ENCODE data around the gene SYK.
"Not testable (repeated sequence)": the region's sequence is repeated elsewhere in the genome, so short reads cannot be mapped to it uniquely, and the experiment has no call there.

Gene SYK

GRCh38 chr9:90801241-90801972, at the start of gene SYK:
Gene SYK (plus strand): TSS chr9:90801819. CDS start chr9:90843899, 42,080 bp downstream.
- DNase-seq (ENCODE audit: low spot score), result no peak

DNA sequence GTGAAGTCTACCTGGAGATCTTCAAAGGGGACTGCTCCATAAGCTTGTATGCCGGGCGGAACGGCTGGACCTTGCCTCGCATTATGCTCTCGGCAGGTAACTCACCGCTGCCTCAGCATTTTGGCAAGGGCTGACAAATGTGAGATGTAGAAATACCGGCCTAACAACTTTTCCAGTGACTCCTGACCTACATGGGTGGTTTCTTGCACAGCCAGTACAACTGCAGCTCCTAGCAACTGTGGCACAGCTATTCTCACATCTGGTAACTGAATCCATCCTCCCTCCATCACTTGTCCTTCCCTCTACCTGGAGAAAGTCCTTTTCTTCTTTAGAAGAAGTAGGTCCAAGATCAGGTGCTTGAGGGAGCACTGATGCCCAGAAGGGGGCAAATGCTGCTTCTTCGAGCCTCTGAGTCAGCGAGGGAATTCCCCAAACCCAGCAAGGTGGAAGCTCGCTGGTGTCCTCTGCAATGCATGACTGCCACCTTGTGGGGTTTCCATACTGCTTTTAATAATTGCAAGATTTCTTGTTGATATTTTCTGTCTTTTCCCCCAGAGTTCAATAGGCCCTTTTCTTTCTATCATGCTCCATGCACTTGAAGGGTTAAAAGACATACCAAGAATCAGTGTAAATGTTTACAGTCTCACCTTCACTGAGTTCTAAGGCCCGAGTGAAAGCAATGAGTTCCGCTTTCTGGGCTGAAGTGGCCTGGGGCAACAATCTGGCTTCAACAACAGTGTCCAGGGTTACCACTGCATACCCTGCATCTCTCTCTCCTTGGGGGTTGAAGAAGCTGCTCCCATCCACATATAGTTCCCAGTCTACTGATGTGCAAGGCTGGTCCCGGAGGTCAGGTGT, 45.9 kb upstream of the SYK start:
- peak; percentile 22 for DNase-seq (ENCODE audit: low spot score)

GRCh38 chr9:90760577-90760976, 41.0 kb upstream of the SYK start:
- not testable (repeated sequence) for DNase-seq (ENCODE audit: low spot score)

DNA sequence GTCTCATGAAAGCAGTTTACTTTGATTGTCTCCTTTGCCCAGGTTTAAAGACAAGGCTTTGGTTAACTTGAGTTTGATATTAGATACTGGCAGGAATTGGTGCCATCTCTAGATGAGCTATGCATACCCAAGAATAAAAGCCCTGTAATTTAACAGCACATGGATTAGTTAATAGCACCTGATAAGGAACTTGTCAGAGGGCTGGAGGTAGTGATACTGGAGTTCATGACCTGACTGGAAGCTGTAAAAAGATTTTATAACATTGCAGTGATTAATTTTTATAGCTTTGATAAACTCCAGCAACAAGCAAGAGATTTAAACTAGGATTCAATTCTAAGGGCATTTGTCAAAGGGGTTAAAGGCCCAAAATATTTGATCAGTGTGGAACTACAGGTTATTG, 34.9 kb upstream of the SYK start:
- no peak for DNase-seq (ENCODE audit: low spot score)

DNA sequence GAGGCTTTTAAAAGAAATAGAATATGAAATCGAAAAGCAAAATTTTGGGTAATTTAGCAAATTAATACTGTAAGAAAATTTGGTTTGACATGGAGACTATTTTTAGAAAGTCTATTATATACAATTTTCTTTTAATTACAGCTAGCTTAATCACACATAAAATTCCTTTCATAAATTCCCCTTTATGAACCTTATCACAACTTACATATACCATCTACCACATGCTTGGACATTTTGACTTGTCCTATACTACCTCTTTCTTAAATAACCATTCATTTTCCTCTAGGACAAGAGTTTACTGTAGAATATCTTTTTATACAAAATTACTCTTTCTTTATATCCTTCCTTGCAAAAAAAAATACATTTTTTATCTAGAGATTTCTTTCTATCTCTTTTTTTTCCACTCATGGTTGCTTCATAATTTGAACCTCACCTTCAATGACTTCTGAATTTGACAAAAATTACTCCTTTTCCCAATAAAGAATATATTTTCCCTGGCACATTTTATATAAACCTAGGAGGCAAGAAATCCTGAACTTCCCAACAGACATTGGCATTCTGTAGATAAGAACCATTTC, 34.0 kb upstream of the SYK start:
- DNase-seq (ENCODE audit: low spot score), result no peak

GRCh38 chr9:90770182-90770738, 31.4 kb upstream of the SYK start:
- no peak for DNase-seq (ENCODE audit: low spot score)

DNA sequence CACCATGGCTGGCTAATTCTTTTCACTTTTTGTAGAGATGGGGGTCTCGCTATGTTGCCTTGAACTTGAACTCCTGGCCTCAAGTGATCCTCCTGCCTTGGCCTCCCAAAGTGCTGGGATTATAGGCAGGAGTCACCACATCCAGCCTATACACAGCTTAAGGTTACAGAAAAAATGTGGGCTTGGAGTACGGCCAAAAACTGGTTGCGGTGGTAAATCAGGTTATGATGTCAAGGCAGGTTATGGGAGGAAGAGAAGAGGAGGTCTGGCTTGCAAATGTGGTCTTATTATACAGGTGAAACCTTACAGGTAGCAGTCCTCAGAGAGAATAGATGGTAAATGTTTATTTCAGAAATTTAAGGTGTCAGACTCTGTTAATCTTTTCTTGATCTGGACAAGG, 30.7 kb upstream of the SYK start:
- DNase-seq (ENCODE audit: low spot score), result no peak

- no peak for DNase-seq (ENCODE audit: low spot score)
These were observed 29.2 kb upstream of the SYK start for GRCh38 chr9:90772386-90772785.

GRCh38 chr9:90773617-90774016, 28.0 kb upstream of the SYK start:
- no peak for DNase-seq (ENCODE audit: low spot score)

- DNase-seq (ENCODE audit: low spot score), result no peak
These were observed 27.5 kb upstream of the SYK start for GRCh38 chr9:90774071-90774470.

GRCh38 chr9:90774682-90775081, 26.9 kb upstream of the SYK start:
- DNase-seq (ENCODE audit: low spot score), result no peak

GRCh38 chr9:90775657-90776056, 26.0 kb upstream of the SYK start:
- no peak for DNase-seq (ENCODE audit: low spot score)

GRCh38 chr9:90778746-90779145, 22.9 kb upstream of the SYK start:
- DNase-seq (ENCODE audit: low spot score), result no peak

DNA sequence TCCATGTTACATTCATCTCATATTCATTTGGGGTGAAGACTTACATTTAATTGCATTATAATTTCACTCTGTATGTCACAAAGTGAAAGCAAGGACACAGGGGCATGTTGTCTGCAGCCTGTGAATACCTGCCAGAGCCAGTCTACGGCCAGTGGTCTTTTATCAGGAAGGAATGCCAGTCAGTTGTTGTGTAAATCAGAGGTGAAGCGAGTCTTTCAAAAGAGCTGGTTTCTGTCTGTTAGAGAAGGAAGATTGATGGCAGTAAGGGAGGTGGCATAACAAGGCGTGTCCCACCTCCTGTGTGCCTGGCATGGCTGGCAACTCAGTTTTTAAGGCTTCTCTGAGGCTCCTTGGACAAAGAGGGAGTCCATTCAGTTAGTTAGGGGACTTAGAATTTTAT, 18.1 kb upstream of the SYK start:
- no peak for DNase-seq (ENCODE audit: low spot score)

GRCh38 chr9:90783964-90784363, 17.7 kb upstream of the SYK start:
- no peak for DNase-seq (ENCODE audit: low spot score)

GRCh38 chr9:90787771-90788460, 13.7 kb upstream of the SYK start:
- no peak for DNase-seq (ENCODE audit: low spot score)

GRCh38 chr9:90788527-90788926, 13.1 kb upstream of the SYK start:
- DNase-seq (ENCODE audit: low spot score), result not testable (repeated sequence)

- DNase-seq (ENCODE audit: low spot score), result no peak
These were observed 12.2 kb upstream of the SYK start for GRCh38 chr9:90789408-90789807.

DNA sequence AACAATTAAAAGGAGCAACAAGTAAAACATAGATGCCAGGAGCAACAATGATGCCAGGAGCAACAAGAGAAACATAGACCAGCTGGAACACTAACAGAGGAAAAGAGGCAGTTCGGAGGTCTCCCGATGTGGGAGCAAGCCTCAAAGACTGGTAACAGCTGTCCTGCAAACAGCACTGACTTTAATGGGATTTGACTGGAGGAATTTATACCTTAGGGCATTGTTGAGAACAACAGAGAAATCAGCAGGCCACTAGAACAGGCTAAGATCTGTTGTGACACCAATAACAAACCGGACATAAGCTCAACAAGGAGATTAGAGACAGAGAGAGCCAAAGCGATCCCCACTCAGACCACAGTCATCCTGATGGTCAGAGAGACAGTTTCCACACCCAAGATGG, 11.8 kb upstream of the SYK start:
- no peak for DNase-seq (ENCODE audit: low spot score)

- DNase-seq (ENCODE audit: low spot score), result not testable (repeated sequence)
These were observed 8.6 kb upstream of the SYK start for GRCh38 chr9:90793024-90793423.

GRCh38 chr9:90793729-90794128, 7.9 kb upstream of the SYK start:
- no peak for DNase-seq (ENCODE audit: low spot score)

DNA sequence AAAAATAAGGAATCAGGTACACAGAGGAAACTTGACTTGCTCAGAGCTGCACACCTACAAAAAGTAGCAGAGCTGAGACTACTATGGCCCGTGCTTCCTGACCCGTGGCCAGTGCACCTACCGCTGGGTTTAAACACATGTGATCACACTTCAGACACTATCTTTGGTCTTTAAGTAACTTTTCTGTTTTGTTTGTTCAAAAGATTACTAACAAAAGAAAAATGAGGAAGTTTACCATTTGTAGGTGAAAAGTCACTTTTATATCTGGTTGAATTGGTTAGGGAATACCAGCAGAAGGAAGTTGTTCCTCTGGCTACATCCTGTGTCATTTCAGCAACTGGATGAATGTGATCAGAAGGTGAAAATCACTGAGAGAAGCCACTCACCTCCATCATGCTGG, 6.5 kb upstream of the SYK start:
- no peak for DNase-seq (ENCODE audit: low spot score)

Measured in CD4-positive, alpha-beta T cell treated with Interleukin-6 at 100 ng/mL for 8 hours (primary cell).